Trophoblast cell (in vitro differentiated cells and primary cell): ENCODE results near the gene ITGA6.

ENCODE experiments used
- DNase-seq, 2 donors: peaks; one replicate each; pipeline ENCODE4 v3.0.0-alpha.2; 2016
- H2AFZ ChIP-seq: 2 replicates; pipeline ENCODE4 v1.6.1; 2013; ENCODE audit warnings: low read length, moderate library complexity, mild to moderate bottlenecking; ENCODE audit not compliant: insufficient read depth, poor library complexity
- H2AK5ac ChIP-seq: 2 replicates; pipeline ENCODE4 v1.6.1; 2013; ENCODE audit warnings: mild to moderate bottlenecking, low read length
- H2BK120ac ChIP-seq: 2 replicates; pipeline ENCODE4 v1.6.1; 2013; ENCODE audit warnings: low read length, mild to moderate bottlenecking, moderate library complexity; ENCODE audit not compliant: insufficient read depth, poor library complexity
- H2BK12ac ChIP-seq: 2 replicates; pipeline ENCODE4 v1.6.1; 2013; ENCODE audit warnings: mild to moderate bottlenecking, low read length, moderate library complexity
- H2BK5ac ChIP-seq: 2 replicates; pipeline ENCODE4 v1.6.1; 2013; ENCODE audit warnings: low read length, low read depth, moderate library complexity, mild to moderate bottlenecking; ENCODE audit not compliant: poor library complexity
- H3K14ac ChIP-seq: 2 replicates; pipeline ENCODE4 v1.6.1; 2013; ENCODE audit warnings: mild to moderate bottlenecking, low read length
- H3K18ac ChIP-seq: 2 replicates; pipeline ENCODE4 v1.6.1; 2013; ENCODE audit warnings: mild to moderate bottlenecking, low read length
- H3K23ac ChIP-seq: 2 replicates; pipeline ENCODE4 v1.6.1; 2013; ENCODE audit warnings: low read length
- H3K27ac ChIP-seq: 2 replicates; pipeline ENCODE4 v1.5.1; 2013; ENCODE audit warnings: low read depth, mild to moderate bottlenecking, inconsistent platforms, low read length, moderate library complexity
- H3K27me3 ChIP-seq: 2 replicates; pipeline ENCODE4 v1.6.1; 2013; ENCODE audit warnings: inconsistent platforms, mild to moderate bottlenecking, low read length, moderate library complexity; ENCODE audit not compliant: insufficient read depth
- H3K36me3 ChIP-seq, 2 experiments: 1 replicate in 1 of 2; 2 replicates in 1 of 2; pipeline ENCODE4 v1.6.1; 2013; ENCODE audit warnings: low read length in 2 of 2, mild to moderate bottlenecking in 2 of 2, moderate library complexity in 1 of 2; ENCODE audit not compliant: insufficient read depth in 2 of 2, control insufficient read depth in 1 of 2
- H3K4ac ChIP-seq: 2 replicates; pipeline ENCODE4 v1.6.1; 2013; ENCODE audit warnings: low read depth, mild to moderate bottlenecking, low read length, moderate library complexity
- H3K4me1 ChIP-seq, 2 experiments: 1 replicate in 1 of 2; 2 replicates in 1 of 2; pipeline ENCODE4 v1.6.1; 2013; ENCODE audit warnings: low read length in 2 of 2, mild to moderate bottlenecking in 2 of 2, moderate library complexity in 1 of 2; ENCODE audit not compliant: insufficient read depth in 2 of 2, control insufficient read depth in 1 of 2
- H3K4me2 ChIP-seq: 2 replicates; pipeline ENCODE4 v1.6.1; 2013; ENCODE audit warnings: inconsistent platforms, mild to moderate bottlenecking, low read length, moderate library complexity
- H3K4me3 ChIP-seq: 2 replicates; pipeline ENCODE4 v1.5.1; 2013; ENCODE audit warnings: mild to moderate bottlenecking, low read depth, low read length, inconsistent platforms
- H3K79me1 ChIP-seq: one replicate; pipeline ENCODE4 v1.6.1; 2013; ENCODE audit warnings: low read length
- H3K79me2 ChIP-seq: 2 replicates; pipeline ENCODE4 v1.6.1; 2013; ENCODE audit warnings: low read length, mild to moderate bottlenecking; ENCODE audit not compliant: control insufficient read depth, insufficient read depth, poor library complexity
- H3K9ac ChIP-seq: 2 replicates; pipeline ENCODE4 v1.6.1; 2013; ENCODE audit warnings: mild to moderate bottlenecking, low read length
- H3K9me3 ChIP-seq: 2 replicates; pipeline ENCODE4 v1.6.1; 2013; ENCODE audit warnings: low read depth, mild to moderate bottlenecking, control low read depth, inconsistent platforms, low read length; ENCODE audit not compliant: insufficient read depth
- H4K12ac ChIP-seq: 2 replicates; pipeline ENCODE4 v1.6.1; 2013; ENCODE audit warnings: low read depth, mild to moderate bottlenecking, low read length, moderate library complexity
- H4K8ac ChIP-seq: 2 replicates; pipeline ENCODE4 v1.6.1; 2013; ENCODE audit warnings: low read depth, mild to moderate bottlenecking, low read length, moderate library complexity
- H4K91ac ChIP-seq: one replicate; pipeline ENCODE4 v1.6.1; 2013; ENCODE audit warnings: low read depth, mild to moderate bottlenecking, low read length, moderate library complexity
- WGBS: extraction: QIAGEN DNeasy Blood & Tissue Kit; methylation state at CpG from one replicate; pipeline ENCODE4 v1.1.7; 2013; ENCODE audit warnings: missing lambda C conversion rate; ENCODE audit not compliant: insufficient read length, insufficient coverage; ENCODE audit errors: extremely low coverage; 5-methylcytosine and 5-hydroxymethylcytosine counted together

ITGA6 gene

DNA sequence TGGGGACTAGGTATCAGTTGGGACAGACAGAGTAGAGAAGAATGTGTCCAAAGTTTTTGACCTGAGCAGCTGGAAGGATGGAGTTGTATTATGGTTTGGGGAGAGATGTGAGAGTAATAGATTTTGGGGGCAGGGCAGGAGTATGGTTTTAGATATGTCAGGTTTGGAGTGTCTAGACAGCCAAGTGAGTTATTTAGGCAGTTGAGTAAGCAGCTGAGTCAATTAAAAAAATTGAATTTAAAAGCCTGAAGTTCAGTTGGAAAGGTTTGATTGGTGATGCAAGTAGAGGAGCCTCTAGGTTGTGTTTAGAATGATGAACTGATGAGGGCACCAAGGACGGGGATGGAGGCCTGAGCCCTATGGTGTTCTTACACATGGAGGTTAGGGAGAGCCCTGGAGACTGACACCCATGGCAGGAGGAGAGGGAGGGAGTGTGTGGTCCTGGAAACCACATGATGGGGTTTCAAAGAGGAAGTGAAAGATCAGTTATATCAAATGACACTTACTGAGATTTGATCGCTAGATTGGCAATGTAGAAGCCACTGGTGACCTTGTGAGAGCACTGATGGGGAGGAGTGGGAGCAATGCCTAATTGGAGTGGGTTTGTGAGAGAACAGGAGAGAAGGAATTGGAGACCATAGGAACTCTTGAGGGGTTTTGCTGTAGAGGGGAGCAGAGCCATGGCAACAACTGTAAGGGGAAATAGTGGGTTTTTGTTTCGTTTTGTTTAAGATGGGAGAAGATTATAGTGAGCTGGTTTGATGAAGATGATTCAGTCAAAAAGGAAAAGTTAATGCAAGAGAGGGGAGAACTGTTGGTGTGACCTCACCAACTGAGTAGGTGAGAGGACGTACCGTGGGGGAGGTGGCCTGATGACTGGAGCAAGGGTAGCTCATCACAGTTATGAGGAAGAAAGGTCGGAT is 10.3 kb downstream of the ITGA6 start:
- Histone ChIP-seq H3K79me2 (no peaks in the 10 kb centered on the region), H2AFZ (no peak overlapping the region), H4K12ac (no peak overlapping the region), H3K36me3 (peaks cover 0 to 2% of the 10 kb centered on the region in 2 experiments), H2AK5ac (no peak overlapping the region), H3K23ac (no peak overlapping the region), H3K4me3 (no peak overlapping the region), H3K14ac (peak overlapping the region; percentile 25), H3K9me3 (no peaks in the 10 kb centered on the region), H3K9ac (no peak overlapping the region), H3K27me3 (no peaks in the 10 kb centered on the region), H3K18ac (no peak overlapping the region), H3K79me1 (no peaks in the 10 kb centered on the region), H4K8ac (no peak overlapping the region), H3K4me1 (peaks cover 0 to 19% of the 10 kb centered on the region in 2 experiments), H2BK12ac (no peak overlapping the region), H2BK120ac (no peak overlapping the region), H4K91ac (peak overlapping the region; percentile 2), H2BK5ac (no peak overlapping the region), H3K4me2 (no peak overlapping the region), H3K27ac (no peak overlapping the region), H3K4ac (peak overlapping the region; percentile 49)
- peak; percentile 40 to 47 for DNase-seq
- WGBS, result 100% methylated on average over 1 of the region's 6 CpGs

DNA sequence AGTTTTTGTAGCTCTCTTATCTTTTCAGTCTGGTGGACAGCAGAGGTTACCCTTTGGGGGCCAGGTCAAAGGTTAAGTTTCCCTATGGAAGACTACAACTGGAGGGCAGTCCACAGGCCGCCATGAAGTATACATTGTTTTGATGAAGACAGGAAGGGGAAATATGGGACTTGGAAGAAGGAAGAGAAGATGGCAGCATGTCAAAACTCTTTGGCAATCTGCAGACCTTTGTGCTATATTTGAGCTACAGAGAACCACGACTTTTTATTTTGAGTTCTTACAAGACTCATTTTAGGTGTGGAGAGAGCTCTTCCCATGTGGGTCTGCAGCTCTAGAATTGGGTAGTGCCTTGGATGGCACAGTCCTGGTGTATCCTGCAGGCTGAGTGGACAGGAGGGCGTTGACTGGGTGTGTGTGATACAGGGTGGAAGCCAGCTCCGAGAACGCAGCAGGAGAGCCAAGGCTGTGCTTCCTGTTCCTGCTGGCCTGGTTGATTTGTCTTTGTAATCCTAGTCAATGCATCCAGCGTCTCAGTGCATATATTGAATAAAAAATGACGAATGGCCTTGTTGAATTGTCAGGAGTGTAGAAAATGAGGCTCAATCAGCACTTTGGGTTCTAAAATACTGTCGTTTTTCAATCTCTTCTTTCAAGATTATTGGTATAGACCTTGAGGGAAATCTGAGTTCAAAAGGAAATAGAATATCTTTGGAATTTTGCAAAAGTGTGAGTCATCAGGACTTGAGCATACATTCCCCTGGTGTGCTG is 11.5 kb downstream of the ITGA6 start:
- WGBS, result no CpG with 5 or more reads among the region's 8 CpGs
- Histone ChIP-seq H3K4me2 (no peak overlapping the region), H3K36me3 (peaks cover 0 to 2% of the 10 kb centered on the region in 2 experiments), H3K9me3 (no peaks in the 10 kb centered on the region), H2BK12ac (no peak overlapping the region), H4K91ac (no peak overlapping the region), H4K12ac (no peak overlapping the region), H3K14ac (no peak overlapping the region), H3K79me2 (no peaks in the 10 kb centered on the region), H4K8ac (no peak overlapping the region), H3K4ac (no peak overlapping the region), H3K27me3 (no peaks in the 10 kb centered on the region), H2AK5ac (no peak overlapping the region), H3K23ac (no peak overlapping the region), H3K27ac (no peak overlapping the region), H3K79me1 (no peaks in the 10 kb centered on the region), H3K4me3 (no peak overlapping the region), H3K4me1 (peaks cover 0 to 19% of the 10 kb centered on the region in 2 experiments), H2AFZ (no peak overlapping the region), H2BK120ac (no peak overlapping the region), H3K18ac (no peak overlapping the region), H2BK5ac (no peak overlapping the region), H3K9ac (no peak overlapping the region)
- DNase-seq, result peak in 1 of 2 donors; percentile 79

DNA sequence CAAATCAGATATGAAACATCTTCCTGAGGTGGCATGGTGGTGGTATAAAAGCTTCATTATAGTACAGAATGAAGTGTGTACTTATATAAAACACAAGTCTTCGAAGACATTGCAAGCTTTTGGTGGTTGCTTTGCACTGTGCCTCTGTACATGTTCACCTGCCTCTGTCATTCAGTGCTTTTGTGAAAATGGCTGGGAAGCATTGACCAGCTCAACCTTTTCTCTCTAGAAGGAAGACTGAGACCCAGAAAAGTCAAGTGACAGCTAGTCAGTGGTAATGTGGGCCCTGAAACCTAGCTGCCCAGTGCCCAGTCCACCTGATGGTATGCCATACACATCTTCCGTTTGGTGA is 12.1 kb downstream of the ITGA6 start:
- Histone ChIP-seq H3K9ac (no peak overlapping the region), H3K14ac (no peak overlapping the region), H2AFZ (no peak overlapping the region), H3K4me2 (no peak overlapping the region), H3K79me2 (no peaks in the 10 kb centered on the region), H2AK5ac (no peak overlapping the region), H3K27ac (no peak overlapping the region), H4K12ac (no peak overlapping the region), H2BK120ac (no peak overlapping the region), H3K36me3 (peaks cover 0 to 2% of the 10 kb centered on the region in 2 experiments), H3K4me3 (no peak overlapping the region), H3K18ac (no peak overlapping the region), H4K8ac (no peak overlapping the region), H2BK5ac (no peak overlapping the region), H3K23ac (no peak overlapping the region), H3K79me1 (no peaks in the 10 kb centered on the region), H3K4ac (no peak overlapping the region), H4K91ac (no peak overlapping the region), H3K27me3 (no peaks in the 10 kb centered on the region), H3K4me1 (peaks cover 0 to 19% of the 10 kb centered on the region in 2 experiments), H3K9me3 (no peaks in the 10 kb centered on the region), H2BK12ac (no peak overlapping the region)
- WGBS, result no CpG with 5 or more reads among the region's 2 CpGs
- DNase-seq, result no peak

DNA sequence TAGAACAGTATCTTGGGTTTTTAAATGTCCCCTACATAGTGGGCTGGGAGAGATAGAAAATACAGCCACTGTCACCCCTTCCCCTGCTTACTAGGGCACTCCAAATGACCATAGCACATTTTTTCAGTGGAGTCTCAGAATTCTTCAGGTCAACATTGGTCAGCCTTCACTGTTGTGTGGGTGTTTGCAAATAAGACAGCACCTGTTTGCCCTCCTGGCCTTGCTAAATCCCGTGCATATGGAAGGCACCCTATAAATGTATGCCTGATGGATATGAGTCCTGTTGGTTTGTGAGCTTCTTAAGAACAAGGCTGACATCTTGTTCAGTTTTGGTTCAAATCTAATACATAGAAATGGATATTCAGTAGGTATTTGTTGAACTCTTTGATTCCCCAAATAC is 12.5 kb downstream of the ITGA6 start:
- no peak overlapping the region for H2AFZ ChIP-seq
- no peak overlapping the region for H3K4me2 ChIP-seq
- no peaks in the 10 kb centered on the region for H3K27me3 ChIP-seq
- H3K27ac ChIP-seq, result no peak overlapping the region
- H3K9ac ChIP-seq, result no peak overlapping the region
- H4K91ac ChIP-seq, result no peak overlapping the region
- H2BK120ac ChIP-seq, result no peak overlapping the region
- no peak overlapping the region for H4K12ac ChIP-seq
- peaks cover 0 to 19% of the 10 kb centered on the region in 2 experiments for H3K4me1 ChIP-seq
- no peaks in the 10 kb centered on the region for H3K79me1 ChIP-seq
- no peaks in the 10 kb centered on the region for H3K79me2 ChIP-seq
- H3K4ac ChIP-seq, result no peak overlapping the region
- H3K4me3 ChIP-seq, result no peak overlapping the region
- no CpG with 5 or more reads among the region's 1 CpG for WGBS
- no peak overlapping the region for H3K23ac ChIP-seq
- no peak overlapping the region for H3K18ac ChIP-seq
- no peak overlapping the region for H2BK5ac ChIP-seq
- H3K9me3 ChIP-seq, result no peaks in the 10 kb centered on the region
- H3K14ac ChIP-seq, result no peak overlapping the region
- no peak for DNase-seq
- peaks cover 0 to 2% of the 10 kb centered on the region in 2 experiments for H3K36me3 ChIP-seq
- H2AK5ac ChIP-seq, result no peak overlapping the region
- no peak overlapping the region for H4K8ac ChIP-seq
- H2BK12ac ChIP-seq, result no peak overlapping the region
